NCI-H2196 (cell line): ENCODE measurements around the gene ZFYVE1.

ENCODE experiments used
- DNase-seq: peaks from one replicate; lab custom pipeline; 2025; ENCODE audit not compliant: unreplicated experiment; lab: John Stamatoyannopoulos, UW

The ZFYVE1 gene

DNA sequence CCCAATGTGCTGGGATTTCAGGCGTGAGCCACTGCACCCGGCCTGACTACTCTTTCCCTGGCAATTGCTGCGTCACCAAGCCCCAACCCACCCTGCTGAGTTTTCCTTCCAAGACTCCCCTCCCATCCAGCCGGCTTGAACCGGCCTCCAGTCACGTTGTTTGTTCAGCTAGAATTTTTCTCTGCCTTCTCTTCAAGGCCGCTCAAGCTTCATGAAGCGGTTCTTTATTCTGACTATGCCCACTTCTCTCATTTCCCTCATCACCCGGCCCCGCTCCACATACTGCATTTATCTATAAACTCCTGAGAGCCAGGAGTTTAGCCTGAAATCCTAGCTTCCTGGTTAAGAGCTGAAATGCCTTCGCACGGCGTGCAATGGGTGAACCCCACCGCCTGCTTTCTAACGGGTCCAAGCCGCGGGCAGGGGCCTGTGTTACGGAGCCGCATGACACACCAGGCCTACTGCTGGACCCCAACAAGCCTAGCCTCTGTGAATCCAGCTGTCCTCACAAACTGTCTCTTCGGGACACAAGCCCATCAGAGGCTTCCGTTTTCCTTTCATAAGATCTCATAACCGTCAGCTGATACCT lies 101.6 kb downstream of the ZFYVE1 start:
- no peak for DNase-seq

- DNase-seq: no peak
Observed at GRCh38 chr14:72924337-72924736, 102.6 kb downstream of the ZFYVE1 start.

- no peak for DNase-seq
Observed at GRCh38 chr14:72921396-72921795, 105.5 kb downstream of the ZFYVE1 start.

- DNase-seq: no peak
Observed at GRCh38 chr14:72920008-72920407, 106.9 kb downstream of the ZFYVE1 start.
